ENCODE results near the gene ITPKA.
"Not testable (repeated sequence)": the region's sequence is repeated elsewhere in the genome, so short reads cannot be mapped to it uniquely, and the experiment has no call there.

The ITPKA gene

DNA sequence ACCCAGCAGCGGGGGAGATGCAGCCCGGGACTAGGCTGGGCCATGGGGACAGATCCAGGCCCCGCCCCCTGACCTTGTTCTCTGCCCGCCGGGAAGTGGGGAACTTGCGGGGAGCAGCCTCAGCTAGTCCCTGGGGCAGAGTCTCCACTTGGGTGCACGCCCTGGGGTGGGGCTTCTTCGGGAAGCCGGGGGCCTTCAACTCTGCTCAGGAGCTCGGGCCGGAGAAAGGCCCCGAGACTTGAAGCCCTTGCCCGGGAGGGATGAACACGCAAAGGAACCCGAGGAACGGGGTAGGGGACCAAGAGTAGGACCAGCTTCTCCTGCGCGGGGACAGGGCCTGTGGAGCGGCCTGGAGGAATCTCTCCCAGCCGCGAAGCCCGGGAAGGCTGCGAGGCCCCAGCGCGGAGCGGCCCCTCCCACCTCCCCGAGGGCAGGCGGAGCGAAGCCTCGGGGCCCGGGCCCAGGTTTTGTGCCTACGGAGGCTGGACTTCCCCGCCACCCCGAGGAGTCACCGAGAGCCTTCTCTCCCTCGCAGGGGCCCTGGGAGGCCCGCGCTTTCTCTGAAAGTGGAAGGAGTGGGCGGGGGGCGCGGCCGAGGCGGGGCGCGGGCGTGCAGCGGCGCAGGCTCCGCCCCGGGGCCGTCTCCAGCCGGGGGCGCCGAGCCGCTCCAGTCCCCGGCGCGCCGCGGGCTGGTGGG, at the start of gene ITPKA:
Gene ITPKA (plus strand): TSS at position 670 of the 697 bp plus-strand sequence. CDS start 54 bp downstream, outside the sequence.
- peak; percentile 50 for DNase-seq

DNA sequence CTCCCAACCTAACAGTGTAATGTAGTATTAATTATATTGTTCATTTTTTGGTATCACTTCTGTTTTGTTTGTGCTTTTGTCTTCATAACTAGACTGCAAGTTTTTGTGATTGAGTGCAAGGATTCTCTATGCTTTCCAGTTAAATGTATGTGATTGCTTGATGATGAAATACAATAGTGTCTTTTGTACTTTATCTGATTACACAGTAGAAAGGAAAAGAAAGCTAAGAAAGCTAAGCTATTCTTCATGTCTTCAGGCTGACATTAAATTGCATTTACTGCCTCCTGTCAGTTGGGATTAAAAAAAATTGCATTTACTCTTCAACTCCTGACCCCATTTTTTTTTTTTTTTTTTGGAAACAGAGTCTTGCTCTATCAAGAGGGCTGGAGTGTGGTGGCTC, 48.3 kb upstream of the ITPKA start:
- no peak for DNase-seq

DNA sequence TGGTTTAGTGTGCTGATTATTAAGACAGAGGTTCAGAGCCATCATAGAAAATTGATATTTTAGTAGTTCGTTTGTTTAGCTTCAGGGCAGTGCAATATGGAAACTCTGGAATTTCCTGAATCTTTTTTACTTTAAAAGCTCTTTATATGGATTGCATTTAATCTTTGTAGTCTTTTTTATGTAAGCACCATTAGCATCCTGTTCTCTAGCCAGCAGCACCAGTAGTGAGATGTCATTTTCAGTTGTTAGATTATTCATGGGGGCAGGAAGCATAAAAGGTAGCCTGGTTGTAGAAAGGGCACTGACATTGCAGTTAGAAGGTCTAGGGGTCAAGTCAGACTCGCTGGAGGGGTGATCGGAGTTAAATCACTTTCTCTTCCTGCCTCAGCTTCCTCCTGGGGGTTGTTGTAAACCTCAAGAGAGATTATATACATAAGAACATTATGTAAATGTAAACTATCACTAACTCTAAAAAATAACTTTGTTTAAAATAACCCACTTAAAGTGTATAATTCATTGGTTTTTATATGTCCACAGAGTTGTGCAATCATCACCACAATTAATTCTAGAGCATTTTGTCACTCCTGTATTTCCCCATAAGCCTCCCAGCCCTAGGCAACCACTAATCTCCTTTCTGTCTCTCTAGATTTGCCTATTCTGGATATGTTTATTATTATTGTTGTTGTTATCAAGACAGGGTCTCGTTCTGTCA, 31.4 kb upstream of the ITPKA start:
- no peak for DNase-seq

DNA sequence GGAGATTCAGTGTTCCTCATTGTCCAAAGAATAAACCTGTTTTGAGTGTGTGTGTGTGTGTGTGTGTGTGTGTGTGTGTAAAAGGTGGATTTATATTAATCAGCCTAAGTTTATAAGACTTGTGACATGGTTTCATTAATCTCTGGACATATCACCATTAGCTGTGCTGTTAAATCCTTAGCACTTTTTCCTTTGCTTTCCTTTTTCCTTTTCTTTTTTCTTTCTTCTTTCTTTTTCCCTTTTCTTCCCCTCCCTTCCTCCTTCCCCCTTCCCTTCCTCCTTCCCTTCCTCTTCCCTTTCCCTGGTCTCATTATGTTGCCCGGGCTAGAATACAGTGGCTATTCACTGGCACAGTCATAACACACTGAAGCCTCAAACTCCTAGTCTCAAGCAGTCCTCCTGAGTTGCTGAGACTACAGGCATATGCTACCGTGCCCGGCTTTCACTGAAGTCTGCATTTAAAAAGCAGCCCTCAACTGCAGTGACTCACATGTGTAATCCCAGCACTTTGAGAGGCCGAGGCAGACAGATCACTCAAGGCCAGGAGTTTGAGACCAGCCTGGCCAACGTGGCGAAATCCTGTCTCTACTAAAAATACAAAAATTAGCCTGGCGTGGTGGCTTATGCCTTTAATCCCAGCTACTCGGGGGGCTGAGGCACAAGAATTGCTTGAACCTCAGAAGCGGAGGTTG, 28.6 kb upstream of the ITPKA start:
- no peak for DNase-seq

DNA sequence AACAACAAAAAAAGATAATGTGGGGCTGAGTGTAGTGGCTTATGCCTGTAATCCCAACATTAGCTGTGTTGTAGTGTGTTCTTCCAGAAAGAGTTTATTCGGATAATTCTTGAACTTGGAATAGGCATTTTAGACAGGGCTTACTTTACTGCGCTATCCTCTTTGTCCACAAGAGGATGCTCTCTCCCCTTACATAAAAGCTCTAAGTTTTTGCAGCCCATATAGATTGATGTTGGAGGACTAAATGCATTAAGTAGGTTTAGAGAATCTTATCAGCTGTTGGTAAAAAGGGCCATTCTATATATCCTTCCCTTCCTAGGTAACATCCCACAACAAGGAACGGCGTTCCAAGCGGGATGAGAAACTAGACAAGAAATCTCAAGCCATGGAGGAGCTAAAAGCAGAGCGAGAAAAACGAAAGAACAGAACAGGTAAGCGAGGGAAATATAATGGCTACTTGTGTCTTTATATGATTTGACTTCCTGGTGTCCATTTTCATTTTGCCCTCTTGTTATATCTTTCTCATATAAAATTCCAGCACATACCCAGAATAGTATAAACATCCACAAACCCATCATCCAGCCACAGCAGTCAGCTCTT, 27.8 kb upstream of the ITPKA start:
- peak; percentile 33 for DNase-seq

DNA sequence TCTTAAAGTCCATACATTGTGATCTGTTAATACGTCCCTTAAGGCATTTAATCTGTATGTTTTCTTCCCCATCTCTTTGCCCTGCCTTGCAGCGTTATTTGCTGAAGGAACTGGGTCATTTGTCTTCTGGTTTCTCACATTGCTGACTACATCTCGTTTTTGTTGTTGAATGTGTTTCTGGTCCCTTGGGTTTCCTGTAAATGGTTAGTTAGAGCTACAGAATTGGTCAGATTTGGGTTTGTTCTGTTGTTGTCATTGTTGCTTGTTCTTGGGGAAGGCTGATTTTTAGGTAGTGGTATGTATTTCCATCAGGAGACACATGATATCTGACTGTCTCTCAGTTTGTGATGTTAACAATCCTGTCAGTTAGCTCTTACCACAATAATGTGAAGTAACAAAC, 27.0 kb upstream of the ITPKA start:
- no peak for DNase-seq

DNA sequence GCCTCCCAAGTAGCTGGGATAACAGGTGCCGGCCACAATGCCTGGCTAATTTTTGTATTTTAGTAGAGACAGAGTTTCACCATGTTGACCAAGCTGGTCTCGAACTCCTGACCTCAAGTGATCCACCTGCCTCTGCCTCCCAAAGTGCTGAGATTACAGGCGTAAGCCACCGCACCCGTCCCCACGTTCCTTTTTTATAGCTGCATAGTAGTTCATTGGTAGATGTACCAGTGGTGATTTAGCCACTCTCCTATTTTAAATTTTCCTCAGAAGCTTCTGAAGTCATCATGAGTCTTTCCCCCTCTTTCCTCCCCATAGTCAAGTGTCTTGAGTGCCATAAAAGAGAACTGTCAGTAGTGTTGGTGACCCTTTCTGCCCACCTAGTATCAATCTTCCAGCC, 24.0 kb upstream of the ITPKA start:
- not testable (repeated sequence) for DNase-seq

DNA sequence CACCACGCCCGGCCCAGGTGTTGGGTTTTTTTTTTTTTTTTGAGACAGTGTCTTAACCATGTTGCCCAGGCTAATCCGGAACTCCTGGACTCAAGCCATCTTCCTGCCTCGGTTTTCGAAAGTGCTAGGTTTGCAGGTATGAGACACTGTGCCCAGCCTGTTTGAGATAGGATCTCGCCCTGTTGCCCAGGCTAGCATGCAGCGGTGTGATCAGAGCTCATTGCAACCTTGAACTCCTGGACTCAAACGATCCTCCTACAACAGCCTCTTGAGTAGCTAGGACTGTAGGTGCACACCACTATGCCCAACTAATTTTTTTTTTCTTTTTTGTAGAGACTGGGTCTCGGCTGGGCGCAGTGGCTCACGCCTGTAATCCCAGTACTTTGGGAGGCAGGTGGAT, 20.3 kb upstream of the ITPKA start:
- DNase-seq = no peak

DNA sequence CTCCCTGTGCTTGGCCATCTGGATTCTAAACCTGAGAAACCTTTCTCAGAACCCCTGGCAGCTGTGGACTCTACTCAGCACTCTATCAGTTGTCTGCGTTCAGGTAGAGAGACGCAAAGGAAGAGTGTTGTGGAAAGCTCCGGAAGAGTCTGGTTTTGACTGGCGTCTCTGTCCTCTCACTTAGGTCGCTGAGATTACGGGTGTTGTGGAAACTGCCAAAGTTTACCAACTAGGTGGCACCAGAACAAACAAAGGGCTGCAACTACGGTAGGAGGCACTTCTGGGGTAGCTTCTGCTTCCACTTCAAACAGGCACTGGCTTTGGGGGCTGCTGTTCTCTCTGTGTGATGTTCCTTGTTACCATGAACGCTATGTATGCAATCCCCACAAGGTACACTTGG, 19.2 kb upstream of the ITPKA start:
- no peak for DNase-seq

DNA sequence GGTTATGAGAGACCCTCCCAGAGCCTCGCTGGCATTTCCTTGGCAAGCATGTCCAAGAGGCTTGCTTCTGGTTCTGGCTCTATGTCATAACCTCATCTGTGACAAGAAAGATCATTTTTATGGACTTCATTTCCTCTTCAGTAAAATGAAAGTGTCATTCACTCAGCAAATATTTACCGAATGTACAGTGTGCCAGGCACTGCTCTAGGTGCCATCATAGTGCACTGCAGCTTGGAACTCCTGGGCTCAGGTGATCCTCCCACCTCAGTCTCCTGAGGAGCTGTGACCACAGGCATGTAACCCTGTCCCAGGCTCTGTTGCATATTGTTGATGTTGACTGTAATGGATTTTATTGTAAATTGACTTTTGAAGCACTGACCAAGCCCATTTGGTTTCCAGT, 18.7 kb upstream of the ITPKA start:
- no peak for DNase-seq

DNA sequence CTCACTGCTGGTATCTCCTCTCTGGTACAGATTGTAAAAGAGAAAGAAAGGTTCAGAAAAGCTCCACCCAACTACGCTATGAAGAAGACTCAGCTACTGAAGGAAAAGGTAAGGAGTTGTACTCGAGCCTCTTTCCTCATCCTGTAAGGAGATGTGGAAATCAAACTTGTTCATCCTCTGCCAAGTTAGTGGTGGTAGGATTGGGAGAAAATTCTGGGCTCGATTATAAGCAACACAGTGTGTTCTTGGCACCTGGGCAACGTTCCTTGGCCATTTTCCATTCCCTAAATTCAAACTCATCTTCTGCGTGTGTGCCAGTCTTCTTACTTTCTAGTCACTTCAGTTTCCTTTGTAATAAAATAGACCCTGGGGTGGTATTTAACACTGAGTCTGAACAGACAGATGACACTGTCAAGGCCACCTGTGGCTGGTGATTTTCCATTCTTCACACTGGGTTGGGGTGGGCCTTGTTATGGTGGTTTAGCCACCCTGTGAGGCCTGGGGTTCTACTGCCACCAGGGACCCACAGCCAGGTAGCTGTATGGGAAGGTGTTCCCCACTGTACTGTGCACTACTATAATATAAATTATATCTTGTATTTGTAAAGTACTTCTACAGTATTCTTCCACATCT, 17.1 kb upstream of the ITPKA start:
- DNase-seq = no peak

DNA sequence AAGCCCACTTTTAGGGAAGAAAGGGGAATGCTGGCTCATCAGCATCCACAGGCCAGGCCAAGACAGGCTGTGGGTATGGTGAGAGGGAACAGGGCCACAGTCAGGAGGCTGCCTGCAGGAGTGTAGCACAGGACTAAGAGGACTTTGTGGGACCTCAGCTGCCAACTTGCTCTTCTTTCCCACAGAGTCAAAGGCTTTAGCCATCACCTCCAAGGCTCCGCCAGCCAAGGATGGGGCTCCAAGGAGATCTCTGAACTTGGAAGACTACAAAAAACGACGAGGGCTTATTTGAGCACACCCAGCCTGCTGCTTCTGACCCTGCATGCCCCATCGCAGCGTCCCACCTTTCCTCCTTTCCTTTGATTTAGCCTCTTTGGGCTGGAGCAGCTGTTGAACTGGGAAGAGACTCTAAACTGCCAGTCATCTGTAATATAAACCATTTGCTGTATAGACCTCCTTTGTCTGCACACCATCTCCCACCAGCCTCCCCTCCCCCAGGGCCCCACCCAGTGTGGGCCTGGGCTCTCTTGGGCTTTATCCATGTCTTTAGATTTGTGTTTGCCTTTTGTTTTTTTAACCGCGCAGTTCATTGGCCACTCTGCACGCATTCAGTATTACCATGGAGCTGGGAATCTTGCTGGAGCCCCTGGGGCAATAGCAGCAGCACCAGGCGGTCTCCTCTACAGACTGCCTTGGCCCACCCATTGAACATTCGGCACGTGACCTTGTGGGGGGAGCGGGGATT, 13.1 kb upstream of the ITPKA start:
- DNase-seq = no peak

DNA sequence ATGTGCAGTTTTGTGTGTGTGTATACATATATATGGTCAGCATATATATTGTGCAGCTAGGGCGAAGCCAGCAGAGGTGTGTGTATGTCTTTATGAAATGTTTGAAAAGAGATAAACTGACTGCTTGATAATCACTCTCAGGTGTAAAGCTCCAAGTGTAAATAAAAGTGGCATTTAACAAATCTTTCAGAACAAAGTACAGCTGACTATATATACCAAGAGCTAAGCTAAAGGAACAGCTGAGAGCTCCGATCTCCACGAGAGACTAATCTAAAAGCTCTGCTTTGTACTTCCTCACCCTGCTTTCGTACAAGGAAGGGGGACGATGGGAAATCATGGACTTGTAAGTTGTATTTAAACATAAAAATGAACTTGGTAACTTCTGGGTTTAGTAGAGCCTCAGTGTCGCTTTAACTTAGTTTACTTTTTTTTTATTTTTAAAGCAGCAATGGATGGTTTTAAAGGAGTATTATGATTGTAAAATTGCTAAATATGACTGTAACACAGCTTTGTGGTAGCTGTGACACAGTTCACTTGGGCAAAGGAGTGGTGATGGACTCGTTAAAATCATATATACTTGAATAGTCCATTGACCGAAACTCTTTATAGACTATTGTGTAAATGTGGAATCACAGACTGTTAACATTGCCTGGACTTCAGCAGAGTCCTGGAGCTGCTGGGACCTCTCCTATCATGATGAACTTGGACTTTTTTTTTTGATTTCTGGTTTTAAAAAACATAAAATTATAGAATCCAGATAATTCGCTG, 11.4 kb upstream of the ITPKA start:
- no peak for DNase-seq

DNA sequence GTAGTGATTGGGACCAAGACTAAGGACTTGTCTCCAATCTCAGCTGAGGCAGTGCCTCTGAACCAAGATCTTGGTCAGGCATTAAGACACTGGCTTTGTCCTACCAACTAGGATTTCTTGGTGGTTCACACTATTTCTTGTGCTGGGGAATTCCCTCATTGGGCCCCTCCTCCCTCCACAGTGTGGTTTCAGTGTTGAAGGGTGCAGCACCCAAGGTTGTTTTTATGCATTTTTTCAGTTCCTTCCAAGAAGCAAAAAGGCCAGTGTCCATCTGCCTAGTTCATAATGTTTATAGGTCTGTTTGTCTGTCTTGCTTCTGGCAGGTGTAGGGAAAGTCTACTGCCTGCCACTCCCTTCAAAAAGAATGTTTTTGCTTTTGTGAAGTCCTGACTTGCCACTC, 10.6 kb upstream of the ITPKA start:
- no peak for DNase-seq

DNA sequence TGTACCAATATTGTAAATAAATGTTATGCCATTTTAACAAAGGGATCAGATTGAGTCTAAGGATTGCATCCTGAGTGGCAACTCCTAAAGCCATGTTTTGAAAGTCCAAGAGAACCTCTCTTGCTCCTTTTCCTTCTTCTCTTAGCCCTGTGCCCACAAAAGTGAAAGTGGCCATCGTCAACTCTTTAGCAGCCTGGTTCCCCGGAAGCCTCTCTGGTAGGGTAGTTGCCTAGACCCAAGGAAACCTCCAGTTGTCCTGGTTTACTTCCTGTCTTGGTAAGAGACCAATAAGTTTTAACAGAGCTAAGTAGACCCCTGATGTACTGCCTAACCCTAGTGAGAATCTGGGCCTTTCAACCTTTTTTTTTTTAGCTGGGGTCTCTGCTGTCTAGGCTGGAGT, 10.2 kb upstream of the ITPKA start:
- no peak for DNase-seq

DNA sequence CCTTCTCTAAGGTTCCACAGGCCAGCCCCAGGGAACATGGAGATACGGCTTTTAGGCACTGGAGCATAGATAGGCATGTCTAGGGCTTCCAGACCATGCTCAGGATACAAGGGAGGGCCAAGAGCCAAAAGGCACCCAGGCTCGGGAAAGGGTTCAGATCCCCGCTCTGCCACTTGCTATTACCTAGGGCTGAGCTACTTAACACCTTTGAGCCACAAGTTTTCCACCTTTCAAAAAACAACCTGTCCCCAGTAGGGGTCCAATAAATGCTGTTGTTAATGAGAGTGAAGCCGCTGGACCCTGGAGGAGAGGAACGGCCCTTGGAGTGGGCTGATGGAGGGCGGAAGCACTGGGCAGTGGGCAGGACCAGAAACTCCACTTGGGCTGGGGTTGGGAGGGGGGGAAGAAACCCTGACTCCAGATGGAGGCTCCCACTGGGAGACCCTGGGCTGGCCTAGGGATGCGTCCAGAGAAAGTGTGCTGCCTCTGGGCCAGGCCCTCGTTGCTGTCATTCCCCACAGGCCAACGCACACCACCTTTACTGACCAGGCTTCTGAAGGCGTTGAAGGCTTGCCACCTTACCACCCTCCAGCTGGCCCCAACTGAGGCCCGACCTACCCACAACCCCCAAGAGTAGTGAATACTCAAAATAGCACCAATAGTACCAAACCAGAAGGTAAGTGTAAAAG, 8.6 kb upstream of the ITPKA start:
- DNase-seq = no peak

DNA sequence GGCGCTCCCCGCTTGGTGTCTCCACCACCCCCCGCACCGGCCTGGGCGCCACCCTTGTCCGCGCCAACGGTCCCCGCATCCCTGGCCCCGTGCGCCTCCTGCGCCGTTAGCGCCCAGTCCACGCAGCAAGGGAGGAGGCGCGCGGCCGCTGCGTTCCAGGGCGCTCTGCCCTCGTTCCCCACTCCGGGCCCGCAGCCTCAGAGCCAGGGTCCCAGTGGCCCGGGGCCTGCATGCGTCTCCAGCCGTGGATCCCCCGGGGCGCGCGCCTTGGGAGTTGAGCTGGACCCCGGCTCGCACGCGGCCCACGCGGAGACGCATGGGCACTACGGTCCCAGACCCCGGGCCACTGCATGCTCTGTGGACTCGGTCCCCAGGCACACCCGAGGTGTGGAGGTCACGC, 7.4 kb upstream of the ITPKA start:
- DNase-seq = no peak

DNA sequence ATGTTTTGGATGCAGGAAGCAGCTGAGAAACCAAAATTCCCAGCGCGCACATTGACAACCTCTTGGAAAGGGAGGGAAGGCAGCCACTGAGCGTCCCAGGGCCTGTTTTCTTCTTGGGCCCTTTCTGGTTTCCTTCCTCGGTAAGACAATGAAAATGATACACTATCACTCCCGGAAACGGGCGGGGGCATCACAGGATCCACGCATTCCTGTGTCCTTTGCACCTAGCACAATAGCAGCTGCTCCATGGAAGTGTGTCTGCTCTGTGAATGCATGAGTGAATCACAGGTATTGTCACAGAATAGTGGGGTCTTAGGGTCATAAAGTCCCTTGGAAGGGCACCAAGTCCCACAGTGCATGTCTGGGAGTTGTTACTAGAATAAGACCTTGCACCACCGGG, 6.3 kb upstream of the ITPKA start:
- DNase-seq = no peak

DNA sequence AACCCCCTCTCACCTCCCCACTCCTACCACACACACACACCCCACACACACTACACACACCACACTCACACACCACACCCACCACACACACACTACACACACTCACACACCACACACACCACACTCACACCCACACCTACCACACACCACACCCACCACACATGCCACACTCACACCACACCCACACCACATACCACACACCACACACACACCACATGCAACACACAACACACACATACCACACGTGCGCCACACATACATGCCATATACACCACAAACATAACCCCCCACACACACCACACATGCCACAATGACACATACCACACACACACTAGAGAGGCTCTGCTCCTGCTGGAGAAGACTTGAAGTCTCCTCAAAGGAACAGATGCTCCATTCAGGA, 5.9 kb upstream of the ITPKA start:
- DNase-seq = no peak

DNA sequence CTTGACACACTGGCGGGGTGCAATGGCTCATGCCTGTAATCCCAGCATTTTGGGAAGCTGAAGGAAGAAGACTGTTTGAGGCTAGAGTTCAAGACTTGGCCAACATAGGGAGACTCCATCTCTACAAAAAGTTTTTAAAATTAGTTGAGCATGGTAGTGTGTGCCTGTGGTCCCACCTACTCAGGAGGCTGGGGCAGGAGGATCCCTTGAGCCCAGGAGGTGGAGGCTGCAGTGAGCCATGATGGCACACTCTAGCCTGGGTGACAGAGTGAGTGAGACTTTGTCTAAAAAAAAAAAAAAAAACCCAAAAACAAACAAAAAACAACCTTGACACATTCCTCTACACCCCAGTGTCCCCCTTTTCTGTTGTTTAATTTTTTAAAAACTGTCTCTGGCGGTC, 4.0 kb upstream of the ITPKA start:
- DNase-seq = no peak

DNA sequence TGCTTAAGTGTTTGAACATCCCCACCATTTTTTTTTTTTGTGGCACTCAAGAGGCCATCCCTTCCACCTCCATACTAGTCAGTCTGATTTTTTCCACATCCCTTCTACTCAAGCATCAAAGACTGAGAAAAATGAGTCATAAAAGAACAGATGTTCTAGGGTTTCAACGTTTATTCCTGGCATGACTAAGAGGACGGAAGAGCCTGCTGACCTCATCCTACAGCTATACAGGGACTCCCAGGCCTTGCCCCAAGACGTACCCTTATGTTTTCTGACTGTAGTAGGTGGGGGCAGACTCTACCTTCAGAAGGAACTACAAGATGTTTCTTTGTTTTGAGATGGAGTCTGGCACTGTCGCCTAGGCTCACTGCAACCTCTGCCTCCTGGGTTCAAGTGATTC, 3.3 kb upstream of the ITPKA start:
- no peak for DNase-seq

Data from NCI-H2227 treated with DMSO at 0.1 percent for 48 hours (cell line).